Uterus (tissue), 4 donors: ENCODE results near the gene MUSTN1. TPM values are rescaled to one million over a fixed set of nuclear protein-coding genes. Genes with fewer than 3 reads are reported as not detected.

Source experiments
- DNase-seq, 2 donors: peaks; one replicate each; pipeline ENCODE4 v3.0.0-alpha.2; 2019 to 2020
- H3K27ac ChIP-seq, 2 donors: fragments of 200-600 bp; sonication (generic); 1 replicate in 1 of 2; 2 replicates in 1 of 2; pipeline ENCODE4 v1.5.1; 2016 to 2018
- H3K27me3 ChIP-seq, 2 donors: fragments of 200-600 bp; sonication (generic); one replicate each; pipeline ENCODE4 v1.5.1; 2018 to 2019; ENCODE audit warnings: control low read depth in 1 of 2
- H3K36me3 ChIP-seq, 2 donors: fragments of 200-600 bp; sonication (generic); one replicate each; pipeline ENCODE4 v1.5.1; 2019; ENCODE audit warnings: control low read depth in 1 of 2
- H3K4me1 ChIP-seq, 2 donors: fragments of 200-600 bp; sonication (generic); one replicate each; pipeline ENCODE4 v1.5.1; 2018 to 2019; ENCODE audit warnings: control low read depth in 1 of 2
- H3K4me3 ChIP-seq, 2 donors: fragments of 200-600 bp; sonication (generic); 1 replicate in 1 of 2; 2 replicates in 1 of 2; pipeline ENCODE4 v1.5.1; 2018 to 2019; ENCODE audit warnings: mild to moderate bottlenecking in 1 of 2
- H3K9me3 ChIP-seq, 2 donors: fragments of 200-600 bp; sonication (generic); one replicate each; pipeline ENCODE4 v1.5.1; 2019; ENCODE audit warnings: control low read depth in 1 of 2
- CTCF ChIP-seq, 4 experiments: fragments of 200-600 bp in 2 of 4; fragments of 450-650 bp in 2 of 4; sonication (generic) in 2 of 4; IDR thresholded peaks; one replicate each; pipeline ENCODE4 v1.5.1; 2016 to 2019; ENCODE audit warnings: antibody characterized with exemption in 4 of 4, mild to moderate bottlenecking in 2 of 4, moderate library complexity in 1 of 4
- POLR2A ChIP-seq, 2 donors: fragments of 450-650 bp; IDR thresholded peaks; one replicate each; pipeline ENCODE4 v1.6.1; 2016; ENCODE audit warnings: antibody characterized with exemption in 2 of 2, mild to moderate bottlenecking in 1 of 2, moderate library complexity in 1 of 2
- intact Hi-C: fragments of 100-400 bp; cut with DNase I; formaldehyde crosslinking; loops from one replicate; pipeline ENCODE4 v1.15.1; 2023; ENCODE audit warnings: low total_unique reads
- total RNA-seq, 4 donors: library from RNA; depleted of rRNA in 3 of 4; stranded (reverse); fragments of >200 nt in 3 of 4; gene quantifications; one replicate each; pipeline versions ENCODE4 v1.1.0 to v1.2.4, GENCODE V29; 2014 to 2023
- donor health status: DM: yes; HTN: yes; CAD: no.

The MUSTN1 gene
- total RNA-seq, 4 donors from 2014 or later = 1.8 to 35.2 (median 8.7) TPM; not detected in 1

DNA sequence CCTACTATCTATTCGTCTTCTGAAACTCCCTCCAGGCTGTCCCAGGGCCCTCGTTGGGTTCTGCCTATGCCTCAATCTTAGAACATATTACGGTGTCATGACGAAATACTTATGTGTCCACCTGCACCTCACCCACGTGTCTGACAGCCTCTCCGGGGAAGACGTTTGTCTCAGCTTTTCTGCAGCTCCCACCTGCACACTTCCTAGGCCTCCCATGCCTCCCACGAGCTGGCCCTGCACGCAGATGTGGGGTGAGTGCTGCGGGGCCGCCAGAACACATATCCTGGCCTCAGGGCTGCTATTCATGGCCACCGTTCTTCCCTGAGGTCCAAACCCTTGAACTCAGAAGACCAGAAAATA lies 7.1 kb upstream of the MUSTN1 start:
- intact Hi-C loops = no loop called here
- Histone ChIP-seq H3K4me1 (peaks cover 0 to 6% of the 10 kb centered on the region in 2 donors), H3K27ac (no peak overlapping the region), H3K27me3 (no peaks in the 10 kb centered on the region), H3K36me3 (no peaks in the 10 kb centered on the region), H3K9me3 (no peaks in the 10 kb centered on the region), H3K4me3 (no peak overlapping the region)
- TF ChIP-seq POLR2A (IDR thresholded peaks at IDR 0.05) = no peak
- no peak for TF ChIP-seq CTCF (IDR thresholded peaks at IDR 0.05)
- no peak for DNase-seq

DNA sequence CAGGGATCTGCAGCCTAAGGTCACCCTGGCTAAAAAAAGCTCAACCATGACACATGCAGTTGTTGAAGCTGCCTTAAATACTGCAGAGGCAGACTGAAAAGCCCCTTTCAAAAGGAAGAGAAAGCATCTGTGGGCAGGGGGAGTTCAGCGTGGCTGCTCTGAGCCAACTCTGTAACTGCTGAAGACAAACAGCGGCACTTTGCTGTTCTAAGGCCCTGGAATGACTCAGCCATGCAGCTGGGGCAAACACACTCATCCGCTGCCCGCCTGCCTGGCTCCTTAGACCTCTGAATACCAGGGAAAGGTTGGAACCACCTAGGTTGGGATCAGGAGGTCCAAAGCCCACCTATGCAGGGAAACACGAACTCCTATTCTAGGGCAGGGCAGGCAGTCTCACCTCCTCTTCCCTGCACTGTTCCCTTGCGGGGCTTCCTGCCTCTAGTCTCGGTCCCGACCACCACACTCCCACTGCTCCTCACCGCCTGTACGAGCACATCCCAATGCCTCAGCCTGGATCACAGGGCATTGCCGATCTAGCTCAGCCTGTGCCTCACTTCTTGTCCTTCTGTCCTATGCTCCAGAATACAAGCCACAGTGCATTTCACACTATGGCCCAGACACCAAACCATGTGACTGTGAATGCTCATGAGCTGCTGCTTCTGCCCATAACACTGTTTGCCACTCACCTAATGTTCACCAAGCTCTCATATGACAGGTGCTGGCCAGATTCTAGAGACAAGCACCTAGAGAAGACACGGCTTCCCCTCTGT lies 6.6 kb upstream of the MUSTN1 start:
- Histone ChIP-seq H3K27ac (no peak overlapping the region), H3K36me3 (no peaks in the 10 kb centered on the region), H3K27me3 (no peaks in the 10 kb centered on the region), H3K9me3 (no peaks in the 10 kb centered on the region), H3K4me3 (no peak overlapping the region), H3K4me1 (peaks cover 0 to 4% of the 10 kb centered on the region in 2 donors)
- intact Hi-C loops = no loop called here
- no peak for DNase-seq
- no peak for TF ChIP-seq CTCF (IDR thresholded peaks at IDR 0.05)
- TF ChIP-seq POLR2A (IDR thresholded peaks at IDR 0.05) = no peak

DNA sequence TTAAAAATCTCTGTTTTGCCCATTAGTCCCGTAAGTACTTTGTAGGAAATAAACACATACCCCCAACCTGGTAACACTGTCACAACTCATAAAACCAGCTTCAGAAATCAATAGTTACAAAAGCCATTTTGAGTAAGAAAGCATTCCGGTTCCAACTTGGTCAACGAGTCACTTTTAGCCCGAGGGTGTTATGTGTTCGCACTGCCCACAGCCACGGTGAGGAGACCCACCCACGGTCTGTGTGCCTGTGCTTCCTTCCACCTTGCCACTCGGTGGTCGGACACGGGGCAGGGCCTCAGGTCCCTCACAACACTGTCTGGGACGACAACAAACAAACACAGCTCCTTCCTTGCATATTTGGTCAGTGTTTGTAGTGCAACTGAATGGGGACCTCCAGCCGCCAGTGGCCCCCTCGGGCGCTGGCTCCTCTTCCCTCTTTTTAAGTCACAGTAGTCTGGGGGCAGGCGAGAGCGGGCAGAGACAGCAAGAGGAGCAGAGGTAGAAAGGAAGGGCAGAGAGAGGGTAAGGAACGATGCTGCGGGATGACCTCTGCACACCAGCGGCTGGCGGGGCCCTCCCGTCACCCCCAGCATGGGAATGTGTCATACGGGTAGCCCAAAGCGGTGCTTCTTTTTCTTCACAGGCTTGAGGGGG lies 5.2 kb upstream of the MUSTN1 start:
- H3K4me3 ChIP-seq = no peak overlapping the region
- no peaks in the 10 kb centered on the region for H3K36me3 ChIP-seq
- no peaks in the 10 kb centered on the region for H3K27me3 ChIP-seq
- no peak for TF ChIP-seq CTCF (IDR thresholded peaks at IDR 0.05)
- TF ChIP-seq POLR2A (IDR thresholded peaks at IDR 0.05) = no peak
- no peak overlapping the region for H3K27ac ChIP-seq
- intact Hi-C loops = no loop called here
- H3K4me1 ChIP-seq = no peaks in the 10 kb centered on the region
- DNase-seq = no peak
- no peaks in the 10 kb centered on the region for H3K9me3 ChIP-seq

DNA sequence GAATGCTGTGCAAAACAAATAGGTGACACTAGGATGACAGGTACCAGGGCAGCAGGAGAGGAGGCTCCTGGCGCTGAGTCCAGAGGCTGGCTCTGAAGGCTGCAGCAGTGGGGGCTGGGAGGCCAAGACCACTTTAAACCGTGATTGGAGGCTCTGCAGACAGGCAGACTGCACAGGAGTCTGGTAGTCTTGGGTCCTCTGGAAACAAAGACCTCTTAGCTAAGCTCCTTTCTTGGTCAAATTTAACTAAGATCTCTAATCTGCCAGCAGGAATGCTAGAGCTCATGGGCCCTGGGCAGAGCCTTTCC lies 4.4 kb upstream of the MUSTN1 start:
- Histone ChIP-seq H3K9me3 (no peaks in the 10 kb centered on the region), H3K27me3 (no peaks in the 10 kb centered on the region), H3K4me1 (no peaks in the 10 kb centered on the region), H3K36me3 (no peaks in the 10 kb centered on the region), H3K27ac (no peak overlapping the region), H3K4me3 (no peak overlapping the region)
- DNase-seq = no peak
- no peak for TF ChIP-seq POLR2A (IDR thresholded peaks at IDR 0.05)
- TF ChIP-seq CTCF (IDR thresholded peaks at IDR 0.05) = no peak
- intact Hi-C loops = no loop called here

GRCh38 chr3:52838561-52839267 lies 3.9 kb upstream of the MUSTN1 start:
- H3K27me3 ChIP-seq = no peaks in the 10 kb centered on the region
- H3K9me3 ChIP-seq = no peaks in the 10 kb centered on the region
- no peak for DNase-seq
- intact Hi-C loops = no loop called here
- H3K36me3 ChIP-seq = no peaks in the 10 kb centered on the region
- TF ChIP-seq CTCF (IDR thresholded peaks at IDR 0.05) (no peak), POLR2A (IDR thresholded peaks at IDR 0.05) (no peak)
- no peak overlapping the region for H3K4me3 ChIP-seq
- no peak overlapping the region for H3K27ac ChIP-seq
- no peaks in the 10 kb centered on the region for H3K4me1 ChIP-seq
